Suppressor macrophage (primary cell): Measurements from ENCODE around the gene PTPRF.
"Not testable (repeated sequence)": the region's sequence is repeated elsewhere in the genome, so short reads cannot be mapped to it uniquely, and the experiment has no call there.

Experiments
- DNase-seq, 4 experiments: peaks; one replicate each; pipeline ENCODE4 v3.0.0-alpha.2; 2020 to 2022
- total RNA-seq, 17 experiments: gene quantifications; one replicate each; lab custom pipeline; 2026; ENCODE audit warnings: mixed read lengths in 6 of 17, inconsistent platforms in 3 of 17; lab: John Stamatoyannopoulos, UW

PTPRF gene
- total RNA-seq = 0.07 to 8.0 (median 0.46) reads per million in 17 experiments

GRCh38 chr1:43530483-43531106 is at the start of gene PTPRF:
Gene PTPRF (plus strand): TSS chr1:43530883. CDS start chr1:43545076, 14,193 bp downstream.
- peak in 3 of 4 experiments; percentile 19 to 61 (median 39) for DNase-seq

- no peak for DNase-seq
Measured at GRCh38 chr1:43481491-43481890, 49.2 kb upstream of the PTPRF start.

GRCh38 chr1:43482215-43482614 is 48.5 kb upstream of the PTPRF start:
- no peak for DNase-seq

GRCh38 chr1:43484367-43484766 is 46.3 kb upstream of the PTPRF start:
- no peak for DNase-seq

GRCh38 chr1:43488165-43488564 is 42.5 kb upstream of the PTPRF start:
- DNase-seq = no peak

GRCh38 chr1:43491061-43491460 is 39.6 kb upstream of the PTPRF start:
- DNase-seq = no peak

GRCh38 chr1:43492826-43493225 is 37.9 kb upstream of the PTPRF start:
- no peak for DNase-seq

GRCh38 chr1:43493661-43494450 is 36.8 kb upstream of the PTPRF start:
- no peak for DNase-seq

- DNase-seq = no peak
Measured at GRCh38 chr1:43495204-43495603, 35.5 kb upstream of the PTPRF start.

GRCh38 chr1:43499898-43500297 is 30.8 kb upstream of the PTPRF start:
- DNase-seq = no peak

GRCh38 chr1:43501806-43502205 is 28.9 kb upstream of the PTPRF start:
- DNase-seq = not testable (repeated sequence)

- DNase-seq = no peak
Measured at GRCh38 chr1:43503534-43503933, 27.1 kb upstream of the PTPRF start.

- no peak for DNase-seq
Measured at GRCh38 chr1:43505077-43505780, 25.5 kb upstream of the PTPRF start.

GRCh38 chr1:43506233-43506632 is 24.4 kb upstream of the PTPRF start:
- DNase-seq = no peak

- DNase-seq = no peak
Measured at GRCh38 chr1:43507296-43508295, 23.1 kb upstream of the PTPRF start.

GRCh38 chr1:43509007-43509739 is 21.5 kb upstream of the PTPRF start:
- DNase-seq = no peak

GRCh38 chr1:43509740-43510375 is 20.8 kb upstream of the PTPRF start:
- no peak for DNase-seq

- DNase-seq = no peak
Measured at GRCh38 chr1:43510621-43511020, 20.1 kb upstream of the PTPRF start.

- no peak for DNase-seq
Measured at GRCh38 chr1:43511394-43511793, 19.3 kb upstream of the PTPRF start.

- no peak for DNase-seq
Measured at GRCh38 chr1:43512133-43512532, 18.6 kb upstream of the PTPRF start.

GRCh38 chr1:43512681-43513080 is 18.0 kb upstream of the PTPRF start:
- no peak for DNase-seq
